ENCODE data around the gene OTULINL. TPM values are rescaled to one million over a fixed set of nuclear protein-coding genes. Genes with fewer than 3 reads are reported as not detected.

The OTULINL gene
- total RNA-seq, 1 experiment from 2014 or later: 54.6 TPM

DNA sequence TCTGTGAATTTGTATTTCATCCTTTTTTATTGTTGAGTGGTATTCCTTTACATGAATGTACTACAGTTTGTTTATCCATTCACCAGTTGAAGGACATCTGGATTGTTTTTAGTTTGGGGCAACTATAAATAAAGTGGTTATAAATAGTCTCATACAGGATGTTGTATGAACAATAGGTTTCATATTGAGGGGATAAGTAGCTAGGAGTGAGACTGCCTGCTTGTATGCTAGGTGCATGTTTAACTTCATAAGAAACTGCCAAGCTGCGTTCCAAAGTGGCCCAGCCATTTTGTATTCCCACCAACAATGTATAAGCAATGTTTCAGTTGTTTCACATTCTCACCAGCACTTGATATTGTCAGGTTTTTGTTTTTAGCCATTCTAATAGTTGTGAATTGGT, 21.5 kb downstream of the OTULINL start:
- no peaks in the 10 kb centered on the region for H3K9me2 ChIP-seq (replicated peaks; ENCODE audit: low read length)
- POLR2A ChIA-PET (ENCODE audit: unreplicated experiment): no interaction called here
- H3K79me2 ChIP-seq (ENCODE audit: low read length): peaks cover 20% of the 10 kb centered on the region
- H2AFZ ChIP-seq (ENCODE audit: low read length): no peak overlapping the region
- no peak overlapping the region for H3K9ac ChIP-seq (ENCODE audit: low read length)
- no peak for ATAC-seq
- CTCF ChIA-PET: no interaction called here
- no TSS peak for BruUV-seq (replicated peaks)
- no peaks in the 10 kb centered on the region for H3K4me1 ChIP-seq (ENCODE audit: insufficient read depth, low read length)
- TF ChIP-seq EZH2phosphoT487 (IDR thresholded peaks at IDR 0.05; ENCODE audit: borderline replicate concordance, low read length) (no peak), EZH2 (IDR thresholded peaks at IDR 0.05; ENCODE audit: low read length, unreplicated experiment) (no peak)
- TF ChIP-seq, protein P1, sequence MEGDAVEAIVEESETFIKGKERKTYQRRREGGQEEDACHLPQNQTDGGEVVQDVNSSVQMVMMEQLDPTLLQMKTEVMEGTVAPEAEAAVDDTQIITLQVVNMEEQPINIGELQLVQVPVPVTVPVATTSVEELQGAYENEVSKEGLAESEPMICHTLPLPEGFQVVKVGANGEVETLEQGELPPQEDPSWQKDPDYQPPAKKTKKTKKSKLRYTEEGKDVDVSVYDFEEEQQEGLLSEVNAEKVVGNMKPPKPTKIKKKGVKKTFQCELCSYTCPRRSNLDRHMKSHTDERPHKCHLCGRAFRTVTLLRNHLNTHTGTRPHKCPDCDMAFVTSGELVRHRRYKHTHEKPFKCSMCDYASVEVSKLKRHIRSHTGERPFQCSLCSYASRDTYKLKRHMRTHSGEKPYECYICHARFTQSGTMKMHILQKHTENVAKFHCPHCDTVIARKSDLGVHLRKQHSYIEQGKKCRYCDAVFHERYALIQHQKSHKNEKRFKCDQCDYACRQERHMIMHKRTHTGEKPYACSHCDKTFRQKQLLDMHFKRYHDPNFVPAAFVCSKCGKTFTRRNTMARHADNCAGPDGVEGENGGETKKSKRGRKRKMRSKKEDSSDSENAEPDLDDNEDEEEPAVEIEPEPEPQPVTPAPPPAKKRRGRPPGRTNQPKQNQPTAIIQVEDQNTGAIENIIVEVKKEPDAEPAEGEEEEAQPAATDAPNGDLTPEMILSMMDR (conservative IDR thresholded peaks at IDR 0.05; ENCODE audit: low read depth, low read length): no peak
- H3F3A ChIP-seq (ENCODE audit: low read length, unreplicated experiment): no peaks in the 10 kb centered on the region
- no peak overlapping the region for H3K27ac ChIP-seq (ENCODE audit: low read length)
- H3K4me3 ChIP-seq (ENCODE audit: low read length): no peak overlapping the region
- H3K9me3 ChIP-seq (ENCODE audit: low read length): no peaks in the 10 kb centered on the region
- no peak for DNase-seq
- no peak overlapping the region for H3K4me2 ChIP-seq (ENCODE audit: low read length)
- peaks cover 62% of the 10 kb centered on the region for H3K36me3 ChIP-seq (ENCODE audit: low read depth, low read length)
- H4K20me1 ChIP-seq (ENCODE audit: low read length): 0 out of 2 replicates have a peak, but pooled peaks cover 10% of the 10 kb centered on the region
- intact Hi-C loops (cut with micrococcal nuclease): no loop called here
- no peaks in the 10 kb centered on the region for H3K27me3 ChIP-seq (ENCODE audit: low read length)

DNA sequence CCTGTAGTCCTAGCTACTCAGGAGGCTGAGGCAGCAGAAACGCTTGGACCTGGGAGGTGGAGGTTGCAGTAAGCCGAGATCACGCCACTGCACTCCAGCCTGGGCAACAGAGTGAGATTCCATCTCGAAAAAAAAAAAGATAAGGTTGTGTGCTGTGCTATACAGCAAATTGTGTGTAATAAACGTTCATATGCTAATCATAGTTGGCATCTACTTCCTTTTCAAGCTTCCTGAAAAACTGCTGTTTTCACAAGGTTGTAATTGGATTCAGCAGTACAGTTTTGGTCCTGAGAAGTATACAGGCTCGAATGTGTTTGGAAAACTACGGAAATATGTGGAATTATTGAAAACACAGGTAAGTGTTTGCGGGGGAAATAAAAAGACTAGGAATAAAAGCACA, 25.5 kb downstream of the OTULINL start:
- POLR2A ChIA-PET (ENCODE audit: unreplicated experiment): no interaction called here
- Histone ChIP-seq H3K79me2 (ENCODE audit: low read length) (no peaks in the 10 kb centered on the region), H3K4me2 (ENCODE audit: low read length) (no peak overlapping the region), H2AFZ (ENCODE audit: low read length) (no peak overlapping the region), H3K27me3 (ENCODE audit: low read length) (no peaks in the 10 kb centered on the region), H3K9ac (ENCODE audit: low read length) (no peak overlapping the region), H3K36me3 (ENCODE audit: low read depth, low read length) (peaks cover 76% of the 10 kb centered on the region), H3K4me3 (ENCODE audit: low read length) (no peak overlapping the region), H3K4me1 (ENCODE audit: insufficient read depth, low read length) (no peaks in the 10 kb centered on the region), H3K9me3 (ENCODE audit: low read length) (no peaks in the 10 kb centered on the region), H3F3A (ENCODE audit: low read length, unreplicated experiment) (no peaks in the 10 kb centered on the region), H4K20me1 (ENCODE audit: low read length) (no peaks in the 10 kb centered on the region), H3K9me2 (replicated peaks; ENCODE audit: low read length) (no peaks in the 10 kb centered on the region), H3K27ac (ENCODE audit: low read length) (no peak overlapping the region)
- no peak for ATAC-seq
- no peak for DNase-seq
- TF ChIP-seq, protein P1 (conservative IDR thresholded peaks at IDR 0.05; ENCODE audit: low read depth, low read length): no peak
- TF ChIP-seq EZH2phosphoT487 (IDR thresholded peaks at IDR 0.05; ENCODE audit: borderline replicate concordance, low read length) (no peak), EZH2 (IDR thresholded peaks at IDR 0.05; ENCODE audit: low read length, unreplicated experiment) (no peak)
- CTCF ChIA-PET: no interaction called here
- no TSS peak for BruUV-seq (replicated peaks)
- intact Hi-C loops (cut with micrococcal nuclease): loop anchor here (2.0 kb wide), 1 partner anchor 42 kb away; no protein-coding TSS in a partner anchor

DNA sequence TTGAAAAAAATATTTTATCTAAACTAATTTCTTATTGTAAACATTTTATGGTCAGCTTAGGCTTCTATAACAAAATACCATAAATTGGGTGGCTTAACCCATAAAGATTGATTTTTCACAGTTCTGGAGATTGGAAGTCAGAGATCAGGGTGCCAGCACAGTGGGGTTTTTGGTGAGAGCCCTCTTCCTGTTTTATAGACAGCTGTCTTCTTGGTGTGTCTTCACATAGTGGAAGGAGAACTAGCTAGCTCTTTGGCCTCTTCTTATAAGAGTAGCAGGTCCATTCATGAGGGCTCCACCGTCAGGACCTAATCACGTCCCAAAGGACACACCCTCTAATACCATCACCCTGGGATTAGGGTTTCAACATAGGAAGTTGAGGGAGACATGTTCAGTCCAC, 26.6 kb downstream of the OTULINL start:
- no peak overlapping the region for H3K9ac ChIP-seq (ENCODE audit: low read length)
- no peak for ATAC-seq
- TF ChIP-seq, protein P1 (conservative IDR thresholded peaks at IDR 0.05; ENCODE audit: low read depth, low read length): no peak
- TF ChIP-seq EZH2phosphoT487 (IDR thresholded peaks at IDR 0.05; ENCODE audit: borderline replicate concordance, low read length): no peak
- TF ChIP-seq EZH2 (IDR thresholded peaks at IDR 0.05; ENCODE audit: low read length, unreplicated experiment): no peak
- intact Hi-C loops (cut with micrococcal nuclease): no loop called here
- H3K9me2 ChIP-seq (replicated peaks; ENCODE audit: low read length): no peaks in the 10 kb centered on the region
- no peaks in the 10 kb centered on the region for H3K27me3 ChIP-seq (ENCODE audit: low read length)
- no peaks in the 10 kb centered on the region for H3F3A ChIP-seq (ENCODE audit: low read length, unreplicated experiment)
- no peak overlapping the region for H3K4me3 ChIP-seq (ENCODE audit: low read length)
- H3K36me3 ChIP-seq (ENCODE audit: low read depth, low read length): peaks cover 74% of the 10 kb centered on the region
- DNase-seq: no peak
- no peaks in the 10 kb centered on the region for H3K79me2 ChIP-seq (ENCODE audit: low read length)
- no peak overlapping the region for H3K4me2 ChIP-seq (ENCODE audit: low read length)
- no peak overlapping the region for H2AFZ ChIP-seq (ENCODE audit: low read length)
- no peaks in the 10 kb centered on the region for H4K20me1 ChIP-seq (ENCODE audit: low read length)
- H3K9me3 ChIP-seq (ENCODE audit: low read length): no peaks in the 10 kb centered on the region
- ChIA-PET CTCF (no interaction called here), POLR2A (ENCODE audit: unreplicated experiment) (no interaction called here)
- no TSS peak for BruUV-seq (replicated peaks)
- H3K27ac ChIP-seq (ENCODE audit: low read length): no peak overlapping the region
- no peaks in the 10 kb centered on the region for H3K4me1 ChIP-seq (ENCODE audit: insufficient read depth, low read length)
